Epithelial cell of esophagus (primary cell): ENCODE results near the gene AKAP13.

Experiments
- DNase-seq: peaks from one replicate; pipeline ENCODE4 v3.0.0; 2010; ENCODE audit warnings: low read depth
- H3K4me3 ChIP-seq: 2 replicates; pipeline ENCODE4 v1.5.1; 2011; ENCODE audit warnings: mild to moderate bottlenecking, low read length, control low read depth
- TF ChIP-seq, protein P1 (sequence below): IDR thresholded peaks from 2 replicates; pipeline ENCODE4 v1.5.1; 2011; ENCODE audit warnings: low read depth, mild to moderate bottlenecking, low read length, control low read depth, inconsistent platforms; ENCODE audit not compliant: insufficient read depth; ENCODE audit errors: missing control alignments

Gene AKAP13

GRCh38 chr15:85463976-85464375, 83.6 kb downstream of the AKAP13 start:
- TF ChIP-seq, protein P1, sequence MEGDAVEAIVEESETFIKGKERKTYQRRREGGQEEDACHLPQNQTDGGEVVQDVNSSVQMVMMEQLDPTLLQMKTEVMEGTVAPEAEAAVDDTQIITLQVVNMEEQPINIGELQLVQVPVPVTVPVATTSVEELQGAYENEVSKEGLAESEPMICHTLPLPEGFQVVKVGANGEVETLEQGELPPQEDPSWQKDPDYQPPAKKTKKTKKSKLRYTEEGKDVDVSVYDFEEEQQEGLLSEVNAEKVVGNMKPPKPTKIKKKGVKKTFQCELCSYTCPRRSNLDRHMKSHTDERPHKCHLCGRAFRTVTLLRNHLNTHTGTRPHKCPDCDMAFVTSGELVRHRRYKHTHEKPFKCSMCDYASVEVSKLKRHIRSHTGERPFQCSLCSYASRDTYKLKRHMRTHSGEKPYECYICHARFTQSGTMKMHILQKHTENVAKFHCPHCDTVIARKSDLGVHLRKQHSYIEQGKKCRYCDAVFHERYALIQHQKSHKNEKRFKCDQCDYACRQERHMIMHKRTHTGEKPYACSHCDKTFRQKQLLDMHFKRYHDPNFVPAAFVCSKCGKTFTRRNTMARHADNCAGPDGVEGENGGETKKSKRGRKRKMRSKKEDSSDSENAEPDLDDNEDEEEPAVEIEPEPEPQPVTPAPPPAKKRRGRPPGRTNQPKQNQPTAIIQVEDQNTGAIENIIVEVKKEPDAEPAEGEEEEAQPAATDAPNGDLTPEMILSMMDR: no peak
- no peak overlapping the region for H3K4me3 ChIP-seq

GRCh38 chr15:85464471-85464870, 84.1 kb downstream of the AKAP13 start:
- no peak overlapping the region for H3K4me3 ChIP-seq
- TF ChIP-seq, protein P1: no peak
- DNase-seq: no peak

More at GRCh38 chr15:85463976-85464375, 83.6 kb downstream of the AKAP13 start:
- DNase-seq: no peak

DNA sequence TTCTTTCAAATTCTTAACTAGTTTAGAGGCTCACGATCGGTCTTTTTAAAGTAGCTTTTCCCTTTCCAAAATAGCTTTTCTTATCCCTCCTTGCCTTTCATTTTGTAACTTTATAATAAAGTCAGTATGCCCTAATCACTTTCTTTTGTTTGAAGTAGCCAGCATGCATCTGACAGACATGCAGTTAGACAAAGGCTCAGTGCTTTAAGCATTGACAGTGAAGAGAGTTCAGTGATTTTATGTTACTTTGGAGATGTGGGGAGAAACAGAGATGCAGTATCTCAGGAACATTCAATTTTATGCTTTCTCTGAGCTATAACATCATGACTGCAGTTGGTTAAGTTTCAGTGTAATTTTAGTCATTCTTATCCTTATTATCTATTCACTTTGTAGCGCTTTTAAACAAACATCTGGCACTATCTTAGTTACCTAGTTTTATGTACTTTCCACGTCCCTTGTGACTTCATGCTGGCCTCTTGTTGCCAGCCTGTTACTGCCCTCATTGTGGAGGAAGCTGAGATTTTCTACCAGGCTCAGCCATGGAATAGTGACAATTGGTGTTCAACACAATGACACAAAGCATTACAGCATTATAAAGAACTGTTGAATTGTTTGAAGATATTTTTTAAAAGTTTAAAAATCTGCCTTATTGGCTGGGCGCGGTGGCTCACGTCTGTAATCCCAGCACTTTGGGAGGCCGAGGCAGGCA, 90.3 kb downstream of the AKAP13 start:
- no peak overlapping the region for H3K4me3 ChIP-seq
- no peak for DNase-seq
- TF ChIP-seq, protein P1: no peak

GRCh38 chr15:85472349-85472748, 91.9 kb downstream of the AKAP13 start:
- H3K4me3 ChIP-seq: no peak overlapping the region
- TF ChIP-seq, protein P1: no peak
- DNase-seq: no peak

- DNase-seq: no peak
- TF ChIP-seq, protein P1: no peak
- H3K4me3 ChIP-seq: no peak overlapping the region
Measured at GRCh38 chr15:85473455-85473854, 93.1 kb downstream of the AKAP13 start.

DNA sequence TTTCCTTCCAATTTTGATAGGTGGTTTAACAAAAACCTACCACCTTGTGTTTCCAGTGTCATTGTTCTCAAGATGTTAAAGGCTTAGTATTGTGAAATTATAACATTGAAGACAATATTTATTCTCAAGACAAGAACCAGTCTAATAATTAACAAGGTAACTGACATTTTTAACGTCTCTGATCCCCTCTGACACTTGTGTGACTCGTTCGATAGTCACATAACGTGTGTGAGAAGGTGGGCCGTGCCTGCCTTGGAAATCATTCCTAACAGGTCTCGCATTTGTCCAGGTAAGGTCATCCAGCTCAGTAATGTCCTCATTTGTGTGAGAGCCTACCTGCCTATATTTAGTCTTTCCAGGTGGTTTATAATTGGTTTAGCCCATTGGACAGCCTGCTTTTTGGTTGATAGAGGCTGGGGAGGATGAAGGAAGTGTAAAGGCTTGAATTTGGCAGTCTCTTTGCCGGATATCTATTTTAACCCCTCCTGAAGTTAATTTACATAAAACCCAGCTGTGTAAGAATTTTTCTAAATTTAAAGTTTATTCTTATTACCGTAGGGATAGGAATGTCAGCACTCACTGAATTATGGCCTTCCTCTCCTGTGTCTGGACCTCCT, 94.4 kb downstream of the AKAP13 start:
- peak; percentile 37 for DNase-seq

More for the DNA sequence above, 94.4 kb downstream of the AKAP13 start:
- TF ChIP-seq, protein P1: no peak
- H3K4me3 ChIP-seq: no peak overlapping the region
